Measurements from ENCODE around the gene GPR78. TPM values are rescaled to one million over a fixed set of nuclear protein-coding genes. Genes with fewer than 3 reads are reported as not detected.

Gene GPR78
- total and polyA plus RNA-seq, 2 of the 13 experiments (the other 11 are each of a cell fraction or from before 2014, with no cell fraction given) = 0.01 to 0.07 TPM

DNA sequence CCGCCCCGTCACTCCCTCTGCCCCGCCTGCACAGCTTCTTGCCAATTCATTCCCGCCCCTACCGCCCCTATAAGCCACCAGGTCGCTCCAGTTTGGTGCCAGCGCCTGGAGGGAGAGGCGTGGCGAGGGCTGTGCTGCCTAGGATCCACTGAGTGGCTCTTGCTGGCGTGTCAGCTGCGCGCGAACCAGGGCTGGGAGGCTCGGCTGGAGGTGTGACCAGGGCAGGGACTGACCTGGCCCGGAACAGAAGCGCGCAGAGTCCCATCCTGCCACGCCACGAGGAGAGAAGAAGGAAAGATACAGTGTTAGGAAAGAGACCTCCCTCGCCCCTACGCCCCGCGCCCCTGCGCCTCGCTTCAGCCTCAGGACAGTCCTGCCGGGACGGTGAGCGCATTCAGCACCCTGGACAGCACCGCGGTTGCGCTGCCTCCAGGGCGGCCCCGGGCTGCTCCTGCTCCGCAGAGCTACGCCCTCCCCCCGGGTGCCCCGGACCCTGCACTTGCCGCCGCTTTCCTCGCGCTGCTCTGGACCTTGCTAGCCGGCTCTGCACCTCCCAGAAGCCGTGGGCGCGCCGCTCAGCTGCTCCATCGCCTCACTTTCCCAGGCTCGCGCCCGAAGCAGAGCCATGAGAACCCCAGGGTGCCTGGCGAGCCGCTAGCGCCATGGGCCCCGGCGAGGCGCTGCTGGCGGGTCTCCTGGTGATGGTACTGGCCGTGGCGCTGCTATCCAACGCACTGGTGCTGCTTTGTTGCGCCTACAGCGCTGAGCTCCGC lies at the start of gene GPR78 (continued):
- TF ChIP-seq, protein P1, sequence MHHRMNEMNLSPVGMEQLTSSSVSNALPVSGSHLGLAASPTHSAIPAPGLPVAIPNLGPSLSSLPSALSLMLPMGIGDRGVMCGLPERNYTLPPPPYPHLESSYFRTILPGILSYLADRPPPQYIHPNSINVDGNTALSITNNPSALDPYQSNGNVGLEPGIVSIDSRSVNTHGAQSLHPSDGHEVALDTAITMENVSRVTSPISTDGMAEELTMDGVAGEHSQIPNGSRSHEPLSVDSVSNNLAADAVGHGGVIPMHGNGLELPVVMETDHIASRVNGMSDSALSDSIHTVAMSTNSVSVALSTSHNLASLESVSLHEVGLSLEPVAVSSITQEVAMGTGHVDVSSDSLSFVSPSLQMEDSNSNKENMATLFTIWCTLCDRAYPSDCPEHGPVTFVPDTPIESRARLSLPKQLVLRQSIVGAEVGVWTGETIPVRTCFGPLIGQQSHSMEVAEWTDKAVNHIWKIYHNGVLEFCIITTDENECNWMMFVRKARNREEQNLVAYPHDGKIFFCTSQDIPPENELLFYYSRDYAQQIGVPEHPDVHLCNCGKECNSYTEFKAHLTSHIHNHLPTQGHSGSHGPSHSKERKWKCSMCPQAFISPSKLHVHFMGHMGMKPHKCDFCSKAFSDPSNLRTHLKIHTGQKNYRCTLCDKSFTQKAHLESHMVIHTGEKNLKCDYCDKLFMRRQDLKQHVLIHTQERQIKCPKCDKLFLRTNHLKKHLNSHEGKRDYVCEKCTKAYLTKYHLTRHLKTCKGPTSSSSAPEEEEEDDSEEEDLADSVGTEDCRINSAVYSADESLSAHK (CRISPR knock-in tag; IDR thresholded peaks at IDR 0.05; ENCODE audit: borderline replicate concordance) = no peak
- TF ChIP-seq SIX1 (CRISPR knock-in tag; IDR thresholded peaks at IDR 0.05; ENCODE audit: borderline replicate concordance) = no peak
- TF ChIP-seq KMT2A (CRISPR knock-in tag; IDR thresholded peaks at IDR 0.05) = peak; percentile 29; the same call in 1 of the 2 replicates
- TF ChIP-seq CCAR2 (optimal IDR thresholded peaks at IDR 0.05; ENCODE audit: low read depth, low read length) = no peak
- TF ChIP-seq, protein P2, sequence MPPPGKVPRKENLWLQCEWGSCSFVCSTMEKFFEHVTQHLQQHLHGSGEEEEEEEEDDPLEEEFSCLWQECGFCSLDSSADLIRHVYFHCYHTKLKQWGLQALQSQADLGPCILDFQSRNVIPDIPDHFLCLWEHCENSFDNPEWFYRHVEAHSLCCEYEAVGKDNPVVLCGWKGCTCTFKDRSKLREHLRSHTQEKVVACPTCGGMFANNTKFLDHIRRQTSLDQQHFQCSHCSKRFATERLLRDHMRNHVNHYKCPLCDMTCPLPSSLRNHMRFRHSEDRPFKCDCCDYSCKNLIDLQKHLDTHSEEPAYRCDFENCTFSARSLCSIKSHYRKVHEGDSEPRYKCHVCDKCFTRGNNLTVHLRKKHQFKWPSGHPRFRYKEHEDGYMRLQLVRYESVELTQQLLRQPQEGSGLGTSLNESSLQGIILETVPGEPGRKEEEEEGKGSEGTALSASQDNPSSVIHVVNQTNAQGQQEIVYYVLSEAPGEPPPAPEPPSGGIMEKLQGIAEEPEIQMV (CRISPR knock-in tag; IDR thresholded peaks at IDR 0.05; ENCODE audit: low read depth) = no peak
- no peak for TF ChIP-seq RELA (CRISPR knock-in tag; IDR thresholded peaks at IDR 0.05)
- TF ChIP-seq, protein P3, sequence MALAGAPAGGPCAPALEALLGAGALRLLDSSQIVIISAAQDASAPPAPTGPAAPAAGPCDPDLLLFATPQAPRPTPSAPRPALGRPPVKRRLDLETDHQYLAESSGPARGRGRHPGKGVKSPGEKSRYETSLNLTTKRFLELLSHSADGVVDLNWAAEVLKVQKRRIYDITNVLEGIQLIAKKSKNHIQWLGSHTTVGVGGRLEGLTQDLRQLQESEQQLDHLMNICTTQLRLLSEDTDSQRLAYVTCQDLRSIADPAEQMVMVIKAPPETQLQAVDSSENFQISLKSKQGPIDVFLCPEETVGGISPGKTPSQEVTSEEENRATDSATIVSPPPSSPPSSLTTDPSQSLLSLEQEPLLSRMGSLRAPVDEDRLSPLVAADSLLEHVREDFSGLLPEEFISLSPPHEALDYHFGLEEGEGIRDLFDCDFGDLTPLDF (CRISPR knock-in tag; IDR thresholded peaks at IDR 0.05) = no peak
- TF ChIP-seq, protein P4, sequence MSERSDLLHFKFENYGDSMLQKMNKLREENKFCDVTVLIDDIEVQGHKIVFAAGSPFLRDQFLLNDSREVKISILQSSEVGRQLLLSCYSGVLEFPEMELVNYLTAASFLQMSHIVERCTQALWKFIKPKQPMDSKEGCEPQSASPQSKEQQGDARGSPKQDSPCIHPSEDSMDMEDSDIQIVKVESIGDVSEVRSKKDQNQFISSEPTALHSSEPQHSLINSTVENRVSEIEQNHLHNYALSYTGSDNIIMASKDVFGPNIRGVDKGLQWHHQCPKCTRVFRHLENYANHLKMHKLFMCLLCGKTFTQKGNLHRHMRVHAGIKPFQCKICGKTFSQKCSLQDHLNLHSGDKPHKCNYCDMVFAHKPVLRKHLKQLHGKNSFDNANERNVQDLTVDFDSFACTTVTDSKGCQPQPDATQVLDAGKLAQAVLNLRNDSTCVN (CRISPR knock-in tag; IDR thresholded peaks at IDR 0.05; ENCODE audit: borderline replicate concordance) = peak; percentile 81
- TF ChIP-seq, protein P5, sequence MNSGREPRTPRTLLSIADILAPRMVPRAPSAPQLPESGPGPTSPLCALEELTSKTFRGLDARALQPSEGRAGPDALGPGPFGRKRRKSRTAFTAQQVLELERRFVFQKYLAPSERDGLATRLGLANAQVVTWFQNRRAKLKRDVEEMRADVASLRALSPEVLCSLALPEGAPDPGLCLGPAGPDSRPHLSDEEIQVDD (CRISPR knock-in tag; IDR thresholded peaks at IDR 0.05; ENCODE audit: borderline replicate concordance) = peak; percentile 60; the same call in 1 of the 2 replicates
- no peak for TF ChIP-seq ZFP62 (CRISPR knock-in tag; IDR thresholded peaks at IDR 0.05)
- TF ChIP-seq PTBP1 (IDR thresholded peaks at IDR 0.05; ENCODE audit: low read depth, low read length, poor library complexity, severe bottlenecking) = no peak
- TF ChIP-seq, protein P6, sequence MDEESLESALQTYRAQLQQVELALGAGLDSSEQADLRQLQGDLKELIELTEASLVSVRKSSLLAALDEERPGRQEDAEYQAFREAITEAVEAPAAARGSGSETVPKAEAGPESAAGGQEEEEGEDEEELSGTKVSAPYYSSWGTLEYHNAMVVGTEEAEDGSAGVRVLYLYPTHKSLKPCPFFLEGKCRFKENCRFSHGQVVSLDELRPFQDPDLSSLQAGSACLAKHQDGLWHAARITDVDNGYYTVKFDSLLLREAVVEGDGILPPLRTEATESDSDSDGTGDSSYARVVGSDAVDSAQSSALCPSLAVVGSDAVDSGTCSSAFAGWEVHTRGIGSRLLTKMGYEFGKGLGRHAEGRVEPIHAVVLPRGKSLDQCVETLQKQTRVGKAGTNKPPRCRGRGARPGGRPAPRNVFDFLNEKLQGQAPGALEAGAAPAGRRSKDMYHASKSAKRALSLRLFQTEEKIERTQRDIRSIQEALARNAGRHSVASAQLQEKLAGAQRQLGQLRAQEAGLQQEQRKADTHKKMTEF (CRISPR knock-in tag; IDR thresholded peaks at IDR 0.05) = no peak
- TF ChIP-seq FOXK1 (CRISPR knock-in tag; IDR thresholded peaks at IDR 0.05; ENCODE audit: borderline replicate concordance, low read depth) = peak; percentile 37; the same call in 1 of the 2 replicates
- 0 out of 2 replicates have a peak, but pooled peaks have one; percentile 10 for TF ChIP-seq JUNB (CRISPR knock-in tag; IDR thresholded peaks at IDR 0.05; ENCODE audit: borderline replicate concordance)
- TF ChIP-seq ZNF564 (CRISPR knock-in tag; IDR thresholded peaks at IDR 0.05) = no peak
